Stimulated activated CD4-positive, alpha-beta T cell treated with anti-CD3 and anti-CD28 coated beads, Interleukin-15, amount 100 ng/mL, for 48 hours (primary cell): Measurements from ENCODE around the gene ZNF442.
"Not testable (repeated sequence)": the region's sequence is repeated elsewhere in the genome, so short reads cannot be mapped to it uniquely, and the experiment has no call there.

Source experiments
- DNase-seq, 2 donors: peaks; one replicate each; pipeline ENCODE4 v3.0.0-alpha.2; 2020; ENCODE audit warnings: low read depth in 2 of 2

The ZNF442 gene

GRCh38 chr19:12330340-12330739, 35.1 kb downstream of the ZNF442 start:
- no peak for DNase-seq

GRCh38 chr19:12325690-12326089, 39.8 kb downstream of the ZNF442 start:
- DNase-seq = no peak

DNA sequence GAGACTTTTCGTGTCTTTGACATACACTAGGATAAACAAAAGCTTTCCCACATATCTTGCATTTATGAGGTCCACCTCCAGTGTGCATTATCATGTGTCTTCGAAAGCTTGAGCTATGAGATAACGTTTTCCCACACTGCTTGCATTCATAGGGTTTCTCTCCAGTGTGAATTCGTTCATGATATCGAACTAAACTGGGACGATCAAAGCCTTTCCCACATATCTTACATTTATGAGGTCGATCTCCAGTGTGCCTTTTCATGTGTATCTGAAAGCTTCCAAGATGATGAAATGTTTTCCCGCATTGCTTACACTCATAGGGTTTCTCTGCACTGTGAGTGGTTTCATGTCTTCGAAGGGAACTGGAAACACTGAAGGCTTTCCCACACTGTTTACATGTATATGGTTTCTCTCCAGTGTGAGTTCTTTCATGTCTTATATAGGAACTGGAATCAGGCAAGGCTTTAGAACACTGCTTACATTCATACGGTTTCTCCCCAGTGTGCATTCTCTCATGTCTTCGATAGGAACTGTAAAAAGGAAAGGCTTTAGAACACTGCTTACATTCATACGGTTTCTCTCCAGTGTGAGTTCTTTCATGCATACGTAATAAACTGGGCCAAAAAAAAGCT, 46.6 kb downstream of the ZNF442 start:
- DNase-seq = no peak

- DNase-seq = no peak
Observed at GRCh38 chr19:12314553-12314952, 50.9 kb downstream of the ZNF442 start.

- DNase-seq = not testable (repeated sequence)
Observed at GRCh38 chr19:12308891-12309290, 56.6 kb downstream of the ZNF442 start.
